NCI-H2227 (cell line): ENCODE measurements around the gene EEA1.

ENCODE experiments used
- DNase-seq: peaks from one replicate; lab custom pipeline; 2025; ENCODE audit not compliant: unreplicated experiment; lab: John Stamatoyannopoulos, UW

EEA1 gene

DNA sequence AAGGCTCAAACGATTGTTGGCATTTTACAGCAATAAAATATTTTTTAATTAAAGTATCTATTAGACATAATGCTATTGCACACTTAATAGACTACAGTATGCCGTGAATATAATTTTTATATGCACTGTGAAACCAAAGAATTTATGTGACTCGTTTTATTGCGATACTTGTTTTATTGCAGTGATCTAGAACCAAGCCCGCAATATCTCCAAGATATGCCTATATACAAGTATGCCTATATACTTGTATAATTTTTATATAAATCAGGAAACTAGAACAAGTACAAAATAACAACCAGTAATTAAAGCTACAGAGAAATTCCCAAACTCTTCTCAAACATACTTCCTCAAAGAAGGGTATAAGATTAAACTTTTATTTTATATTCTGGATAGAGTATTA is 31.3 kb downstream of the EEA1 start:
- DNase-seq: no peak

DNA sequence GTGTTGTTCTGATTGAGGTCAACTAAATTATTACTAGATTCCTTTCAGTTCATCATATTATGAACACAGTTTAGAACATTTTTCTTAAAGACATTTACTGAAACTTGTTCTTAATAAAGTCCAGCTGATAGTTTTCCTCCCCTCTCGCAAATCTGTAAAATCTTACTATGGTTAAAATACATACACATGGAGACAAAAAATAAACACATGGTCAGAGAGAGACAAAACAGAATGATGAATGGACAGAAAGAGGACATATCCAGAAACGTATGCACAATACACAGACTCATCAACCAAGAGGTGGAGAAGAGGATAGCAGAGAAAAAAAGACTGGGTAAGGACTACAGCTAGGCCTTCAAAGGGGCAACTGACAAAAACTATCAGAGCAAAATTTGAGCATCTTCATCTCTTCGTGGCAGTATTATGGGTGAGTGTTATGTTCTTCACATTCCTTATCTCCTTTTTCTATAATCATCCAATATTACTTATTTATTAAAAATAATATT is 38.4 kb downstream of the EEA1 start:
- DNase-seq: no peak

DNA sequence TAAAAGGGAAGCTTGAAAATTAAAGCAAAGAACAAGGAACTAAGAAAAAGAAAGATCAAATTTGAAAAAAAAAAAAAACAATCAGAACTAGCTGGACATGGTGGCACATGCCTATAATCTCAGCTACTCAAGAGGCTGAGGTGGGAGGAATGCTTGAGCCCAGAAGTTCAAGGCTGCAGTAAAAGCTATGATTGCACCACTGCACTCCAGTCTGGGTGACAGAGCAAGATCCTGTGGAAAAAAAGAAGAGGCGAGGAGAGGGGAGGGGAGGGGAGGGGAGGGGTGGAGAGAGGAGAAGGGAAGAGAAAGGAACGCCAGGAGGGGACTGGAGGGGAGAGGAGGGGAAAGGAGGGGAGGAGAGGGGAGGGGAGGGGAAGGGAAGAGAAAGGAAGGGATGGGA is 43.0 kb downstream of the EEA1 start:
- no peak for DNase-seq

DNA sequence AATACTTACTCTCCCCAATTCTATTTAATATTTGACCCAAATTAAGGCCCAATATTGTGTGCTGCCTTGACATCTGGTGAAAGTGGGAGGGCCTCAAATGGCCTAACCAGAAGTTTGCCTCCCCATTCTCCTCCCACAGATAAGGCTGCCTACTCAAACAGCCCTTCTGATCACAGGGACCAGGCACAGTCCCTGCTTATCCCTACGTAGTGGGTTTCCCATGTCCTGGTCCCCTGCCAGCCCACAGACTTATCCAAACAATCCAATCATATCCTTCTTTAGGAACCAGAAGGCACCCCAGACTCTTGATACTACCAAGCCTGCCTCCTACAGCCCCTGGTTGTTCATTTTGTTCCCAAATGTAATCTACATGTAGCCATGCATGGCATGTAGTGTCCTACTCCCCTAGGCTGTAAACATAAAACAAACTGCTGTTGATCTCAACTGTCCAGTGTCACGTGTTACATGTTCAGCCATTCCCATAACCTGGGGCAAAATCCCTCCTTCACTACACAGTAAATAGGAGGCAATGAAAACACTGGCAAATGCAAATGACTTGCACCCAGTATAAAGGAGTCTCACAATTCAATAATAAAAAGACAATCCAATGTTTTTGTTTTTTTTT is 49.3 kb downstream of the EEA1 start:
- DNase-seq: no peak

DNA sequence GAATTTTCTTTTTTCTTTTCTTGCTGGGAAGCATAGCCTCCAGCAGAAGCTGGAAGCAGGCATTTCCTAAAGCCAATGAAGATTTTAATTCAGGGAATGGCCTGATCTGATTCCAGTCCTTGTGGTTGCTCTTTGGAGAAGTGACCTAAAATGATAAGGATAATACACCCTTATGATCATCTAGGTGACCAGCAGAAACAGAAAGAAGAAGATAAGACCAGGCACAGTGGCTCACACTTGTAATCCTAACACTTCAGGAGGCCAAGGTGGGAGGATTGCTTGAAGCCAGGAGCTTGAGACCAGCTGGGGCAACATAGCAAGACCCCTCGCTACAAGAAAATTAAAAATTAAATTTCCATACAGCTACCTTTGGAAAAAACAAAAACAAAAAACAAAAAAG is 51.2 kb downstream of the EEA1 start:
- no peak for DNase-seq

DNA sequence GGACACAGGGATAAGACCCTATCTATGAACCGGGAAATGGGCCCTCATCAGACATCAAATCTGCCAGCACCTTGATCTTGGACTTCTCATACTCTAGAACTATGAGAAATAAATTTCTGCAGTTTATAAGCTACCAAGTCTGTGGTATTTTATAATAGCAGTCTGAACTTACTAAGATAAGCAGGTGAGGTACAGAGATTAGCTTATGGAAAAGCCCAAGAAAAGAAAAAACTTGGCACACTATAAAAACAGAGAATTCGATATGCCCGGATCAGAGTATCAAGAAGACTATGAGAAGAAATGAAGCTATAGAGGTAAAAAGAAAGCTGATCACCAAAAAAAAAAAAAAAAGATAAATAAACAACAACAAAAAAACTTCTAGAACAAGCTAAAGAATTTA is 52.6 kb downstream of the EEA1 start:
- DNase-seq: no peak

DNA sequence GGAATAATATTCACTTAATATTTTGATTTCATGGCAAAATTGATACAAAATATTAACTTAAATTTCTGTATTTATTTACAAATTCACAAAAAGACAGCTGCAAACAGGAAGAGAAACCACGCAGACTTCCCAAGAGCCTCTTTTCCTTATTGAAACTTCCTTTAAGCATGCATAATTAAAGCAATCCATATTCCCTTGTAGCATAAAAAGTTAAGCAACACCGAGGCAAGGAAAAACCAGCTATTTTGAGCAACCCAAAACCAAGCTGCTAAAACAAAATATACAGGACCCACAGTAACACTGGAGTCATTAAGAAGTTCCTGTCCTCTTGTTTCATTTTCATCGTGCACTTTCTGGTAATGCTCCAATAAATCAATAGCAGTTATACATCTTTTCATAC is 58.0 kb downstream of the EEA1 start:
- DNase-seq: no peak

DNA sequence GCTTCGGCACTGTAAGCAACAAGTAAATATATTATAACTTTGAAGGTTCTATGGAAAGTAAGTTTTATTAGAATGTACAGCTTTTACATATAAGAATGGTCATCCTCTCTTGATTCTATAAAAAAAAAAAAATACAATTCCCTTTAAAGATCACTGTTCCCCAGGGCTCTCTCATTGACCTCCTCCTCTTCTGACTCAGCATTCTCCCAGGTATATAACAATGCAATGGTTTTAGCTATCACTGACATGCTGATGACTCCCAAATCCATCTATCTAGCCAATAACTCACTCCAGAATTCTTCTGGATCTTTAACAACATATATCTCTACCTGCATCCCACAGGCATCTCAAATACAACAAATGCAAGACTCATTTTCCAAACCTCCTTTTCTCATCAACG is 62.7 kb downstream of the EEA1 start:
- DNase-seq: no peak

DNA sequence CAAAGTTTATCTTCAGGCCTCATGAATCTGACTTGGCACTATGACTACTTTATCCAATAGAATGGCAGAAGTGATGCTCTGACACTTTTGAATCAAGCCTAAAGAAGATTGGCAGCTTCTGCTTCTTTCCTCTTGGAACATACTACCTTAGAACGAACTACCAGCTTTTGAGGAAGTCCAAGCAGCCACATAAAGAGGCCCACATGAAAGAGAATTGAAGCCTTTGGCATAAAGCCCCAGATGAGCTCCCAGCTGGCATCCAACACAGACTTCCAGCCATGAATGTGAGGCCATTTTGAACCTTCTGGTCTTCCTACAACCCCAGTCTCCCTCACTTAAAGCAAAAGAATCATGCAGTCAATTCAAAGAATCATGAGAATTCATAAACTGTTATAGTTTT is 65.8 kb downstream of the EEA1 start:
- no peak for DNase-seq

DNA sequence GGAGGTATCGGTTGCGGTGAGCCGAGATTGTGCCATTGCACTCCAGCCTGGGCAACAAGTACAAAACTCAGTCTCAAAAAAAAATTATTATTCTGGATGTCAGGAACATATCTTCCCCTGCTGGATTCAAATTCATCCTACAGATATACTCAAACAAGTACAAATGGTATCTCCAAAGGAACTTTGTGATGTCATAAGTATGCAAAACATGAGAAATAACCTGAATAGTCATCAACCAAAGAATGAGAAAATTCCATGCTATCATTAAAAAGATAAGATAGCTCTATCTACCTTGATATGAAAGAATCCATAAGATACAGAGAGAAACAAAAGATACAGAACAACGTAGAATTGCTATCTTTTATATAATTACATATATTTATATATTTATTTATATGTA is 67.7 kb downstream of the EEA1 start:
- no peak for DNase-seq

DNA sequence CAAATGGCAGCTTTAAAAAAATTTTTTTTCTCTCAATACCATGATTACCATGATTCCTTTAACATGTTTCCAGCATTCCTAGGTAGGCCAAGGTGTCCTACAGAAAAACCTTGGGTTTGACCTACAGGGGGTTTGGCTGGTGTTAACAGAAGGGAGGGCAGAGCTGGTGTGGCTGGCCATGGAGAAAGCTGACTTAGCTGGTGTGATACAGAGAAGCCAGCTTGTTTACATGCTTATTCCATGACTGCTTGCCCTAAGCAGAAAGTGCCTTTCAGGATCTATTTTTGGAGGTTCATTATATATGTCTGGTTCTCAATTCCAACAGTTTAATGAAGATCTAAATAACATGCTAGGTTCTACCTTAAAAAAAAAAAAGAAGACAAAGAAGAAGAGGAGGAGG is 68.6 kb downstream of the EEA1 start:
- DNase-seq: no peak

DNA sequence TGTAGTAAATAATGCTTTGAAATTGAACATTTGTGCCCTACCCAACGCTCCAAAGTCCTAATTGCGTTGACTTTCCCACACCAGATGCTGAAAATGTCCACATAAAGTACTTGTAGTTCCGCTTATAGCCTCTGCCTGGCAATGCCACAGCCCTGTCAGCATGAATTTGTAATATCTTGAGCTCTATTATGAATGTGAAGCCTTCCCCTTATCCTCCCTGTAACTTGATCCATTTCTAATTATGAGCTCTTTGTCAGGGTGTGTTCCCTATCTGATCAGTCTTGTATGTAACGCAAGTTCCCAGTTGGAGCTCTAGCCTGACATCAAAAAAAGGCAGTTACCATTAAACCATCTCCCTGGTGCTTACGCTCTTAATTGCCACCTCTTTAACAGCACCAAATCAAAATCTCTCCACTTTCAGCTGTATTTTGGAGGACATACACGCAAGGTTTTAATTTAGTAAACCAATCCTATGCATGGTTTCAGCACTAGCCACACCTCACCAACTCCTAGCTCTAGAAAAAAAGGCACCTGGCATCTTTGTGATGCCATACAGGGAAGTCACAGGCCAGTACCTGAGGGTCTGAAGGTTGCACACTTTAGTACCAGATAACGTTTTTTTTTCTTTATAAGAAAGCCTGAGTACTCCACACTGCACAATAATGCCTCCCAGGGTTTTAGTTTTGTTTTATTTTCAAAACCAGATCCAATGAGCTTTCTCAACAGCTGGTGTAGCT is 69.3 kb downstream of the EEA1 start:
- peak; percentile 48 for DNase-seq

DNA sequence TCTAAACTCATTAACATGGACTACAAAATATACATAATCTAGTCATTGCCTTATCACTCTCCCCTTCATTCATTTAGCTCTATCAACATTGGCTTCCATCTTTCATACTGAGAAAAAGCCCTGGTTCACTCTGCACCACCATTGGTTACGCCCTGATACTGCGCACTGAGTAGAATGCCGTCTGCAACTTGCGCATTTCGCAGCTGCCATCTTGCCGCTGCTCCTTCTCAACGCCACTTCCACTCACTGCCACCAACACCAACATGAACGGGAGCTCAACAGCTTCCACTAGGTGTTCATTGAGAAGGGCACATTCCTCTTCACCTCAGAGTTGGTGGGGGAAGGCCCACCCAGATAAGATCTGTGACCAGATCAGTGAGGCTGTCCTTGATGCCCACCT is 71.3 kb downstream of the EEA1 start:
- DNase-seq: no peak

DNA sequence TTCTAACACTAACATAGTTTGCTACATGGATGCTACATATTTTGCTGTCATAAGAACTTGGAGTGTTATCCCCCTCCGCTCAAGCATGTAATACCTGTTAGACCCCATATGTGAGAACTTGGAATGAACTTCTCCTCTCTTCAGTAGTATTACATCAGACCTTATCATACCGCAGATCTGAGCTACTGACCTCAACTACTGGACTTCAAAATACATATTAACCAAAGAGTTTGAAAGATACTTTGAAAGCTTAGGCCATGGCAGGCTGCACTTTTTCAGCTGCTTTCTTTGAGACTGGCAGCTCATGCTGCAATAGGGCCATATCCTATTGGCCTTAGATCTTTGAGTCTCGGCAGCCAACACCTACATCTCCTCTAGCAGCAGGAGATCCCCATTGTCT is 74.8 kb downstream of the EEA1 start:
- DNase-seq: no peak

DNA sequence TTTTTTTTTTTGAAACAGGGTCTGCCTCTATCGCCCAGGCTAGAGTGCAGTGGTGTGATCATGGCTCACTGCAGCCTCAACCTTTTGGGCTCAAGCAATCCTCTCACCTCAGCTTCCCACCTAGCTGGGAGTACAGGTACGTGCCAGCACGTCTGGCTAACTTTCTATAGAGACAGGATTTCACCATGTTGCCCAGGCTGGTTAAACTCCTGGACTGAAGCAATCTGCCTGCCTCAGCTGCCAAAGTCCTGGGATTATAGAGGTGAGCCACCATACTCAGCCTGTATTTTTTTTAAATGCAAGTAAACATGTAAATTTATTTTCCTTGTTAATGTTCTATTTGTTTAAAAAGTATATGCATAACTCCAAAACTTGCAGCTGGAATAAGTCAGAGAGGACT is 80.4 kb downstream of the EEA1 start:
- no peak for DNase-seq

DNA sequence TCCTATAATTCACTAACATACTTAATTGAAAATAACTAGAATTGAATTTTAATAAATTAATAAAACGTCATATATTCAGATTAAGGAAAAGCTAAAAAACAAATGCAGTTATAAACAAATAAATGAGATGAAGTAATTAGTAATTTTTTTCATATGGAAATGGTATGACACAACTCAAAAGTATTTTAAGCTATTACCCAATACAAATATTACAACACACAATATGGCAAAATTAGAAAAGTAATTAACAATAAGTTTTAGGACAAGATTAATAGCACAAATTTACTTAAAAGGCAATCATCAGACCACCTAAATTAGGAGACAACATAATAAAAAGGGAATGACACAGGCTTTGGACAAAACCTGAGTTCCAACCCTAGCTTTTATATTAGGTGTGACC is 81.7 kb downstream of the EEA1 start:
- DNase-seq: no peak

DNA sequence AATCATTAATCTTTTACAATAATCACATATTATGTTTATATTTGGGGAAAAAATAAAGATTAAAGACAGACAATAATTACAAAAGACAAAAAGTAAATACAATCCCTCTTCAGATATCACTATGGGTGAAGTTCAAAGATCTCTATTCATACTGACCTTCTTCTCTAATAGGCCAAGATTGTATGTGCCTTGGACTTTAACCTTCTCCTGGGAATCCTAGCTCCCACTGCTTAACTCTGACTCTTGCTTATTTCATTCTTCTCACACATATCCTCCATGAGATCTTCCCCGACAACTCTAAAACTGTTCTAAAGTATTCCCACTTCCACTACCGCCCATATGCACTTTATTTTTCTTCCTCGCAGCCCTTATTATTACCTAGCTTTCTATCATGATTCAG is 83.8 kb downstream of the EEA1 start:
- DNase-seq: no peak

DNA sequence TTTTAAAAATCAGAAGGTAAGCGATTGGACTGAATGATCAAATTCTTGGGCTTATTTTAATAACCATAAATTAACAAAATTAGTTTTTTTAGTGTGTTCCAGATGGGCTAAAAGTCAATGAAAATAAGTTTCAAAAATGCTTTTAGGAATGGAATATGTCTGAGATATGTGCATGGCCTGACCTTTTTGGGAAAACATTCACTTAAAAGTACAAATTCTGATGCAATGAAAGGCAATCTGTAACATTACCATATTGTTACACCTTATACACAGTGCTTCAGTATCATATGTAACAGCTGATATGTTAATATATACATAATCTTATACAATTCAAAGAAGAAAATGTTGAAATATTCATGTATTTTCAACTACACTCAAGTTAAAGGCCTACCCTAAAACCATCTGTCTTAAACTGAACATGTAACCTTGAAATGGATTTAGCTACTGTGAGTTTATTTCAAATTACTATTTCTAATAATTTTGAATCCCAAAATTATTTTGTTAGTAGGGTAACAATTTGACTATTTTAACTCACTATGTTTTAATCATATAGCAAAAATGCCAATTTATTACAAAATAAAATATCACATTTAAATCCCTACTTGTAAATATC is 84.8 kb downstream of the EEA1 start:
- no peak for DNase-seq

DNA sequence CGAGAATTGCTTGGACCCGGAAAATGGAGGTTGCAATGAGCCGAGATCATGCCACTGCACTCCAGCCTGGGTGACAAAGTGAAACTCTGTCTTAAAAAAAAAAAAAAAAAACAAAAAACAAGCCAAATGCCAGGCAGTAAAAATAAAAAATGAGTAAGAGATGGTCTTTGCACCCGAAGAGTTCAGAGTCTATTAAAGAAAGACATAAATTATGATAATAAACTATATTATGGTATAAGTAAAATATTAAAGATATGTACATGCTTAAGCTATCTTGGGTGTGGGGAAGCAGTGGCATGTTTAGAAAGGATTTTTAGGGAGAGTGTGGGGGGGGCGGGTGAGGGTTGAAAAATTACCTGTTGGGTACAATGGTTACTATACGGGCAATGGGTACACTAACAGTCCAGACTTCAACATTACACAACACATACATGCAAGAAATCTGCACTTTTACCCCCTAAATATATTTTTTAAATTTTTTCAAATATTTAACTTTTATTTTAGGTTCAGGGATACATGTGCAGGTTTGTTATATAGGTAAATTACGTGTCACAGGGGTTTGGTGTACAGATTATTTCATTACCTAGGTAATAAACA is 99.3 kb downstream of the EEA1 start:
- DNase-seq: no peak

DNA sequence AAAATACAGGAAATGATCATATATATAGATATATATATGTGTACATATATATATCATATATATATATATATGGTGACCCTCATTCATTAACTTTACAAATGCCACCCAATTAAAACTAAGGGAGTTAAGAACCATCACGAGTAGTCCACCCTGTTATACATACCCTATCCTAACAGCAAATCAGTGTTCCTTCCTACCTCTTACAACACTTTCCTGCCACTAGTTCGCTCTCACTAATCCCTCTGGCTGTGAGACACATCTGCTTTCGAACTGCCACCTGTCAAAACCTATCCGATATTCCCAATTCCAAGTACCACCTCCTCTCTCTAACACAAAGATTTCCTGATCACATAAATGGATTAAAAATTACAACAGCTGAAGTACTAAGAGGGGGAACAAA is 100.5 kb downstream of the EEA1 start:
- DNase-seq: no peak

DNA sequence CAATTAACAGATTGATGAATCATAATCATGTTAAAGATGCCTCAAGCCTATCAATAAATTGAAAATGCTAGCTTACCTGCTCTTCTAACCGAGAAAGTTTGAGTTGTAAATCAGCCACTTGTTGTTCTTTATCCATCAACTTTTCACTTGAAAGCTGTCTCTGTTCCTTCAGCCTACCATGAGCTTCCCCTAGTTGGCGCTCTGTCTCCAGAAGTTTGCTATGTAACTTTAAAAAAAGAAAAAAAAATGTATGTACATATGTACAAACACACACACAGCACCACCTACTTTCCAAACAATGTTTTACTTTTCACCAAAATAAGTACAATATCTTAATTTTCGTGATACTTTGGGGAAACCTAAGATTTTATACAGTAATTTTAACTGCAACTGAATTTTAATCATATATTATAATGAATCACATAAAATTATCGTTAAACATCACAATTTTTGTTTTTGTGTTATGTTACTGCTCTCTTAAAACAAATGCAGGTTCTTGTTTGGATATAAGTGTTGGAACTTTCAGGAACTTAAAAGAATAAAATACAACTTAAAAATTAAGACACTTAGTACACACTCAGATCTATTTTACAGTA is 101.2 kb downstream of the EEA1 start:
- peak; percentile 22 for DNase-seq

DNA sequence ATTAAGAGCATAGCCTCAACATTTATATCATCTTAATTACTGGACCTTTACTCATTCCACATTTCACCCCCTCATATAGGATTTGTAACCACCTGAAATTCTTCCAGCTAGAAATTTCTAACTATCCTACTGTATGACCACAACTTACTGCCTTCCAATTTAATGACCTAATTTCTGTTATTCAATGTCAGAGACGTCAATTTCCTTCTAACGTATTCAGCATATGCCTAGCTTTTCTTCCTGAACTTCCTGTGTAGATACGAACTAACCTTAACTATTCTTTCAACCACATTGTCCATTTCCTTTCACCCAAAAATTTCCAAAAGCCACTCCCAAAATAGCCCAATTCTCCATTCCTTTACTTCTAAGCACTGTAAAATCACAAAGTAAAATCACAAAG is 108.0 kb downstream of the EEA1 start:
- DNase-seq: no peak
